H1 (cell line): ENCODE data around the gene CGAS. TPM values are rescaled to one million over a fixed set of nuclear protein-coding genes. Genes with fewer than 3 reads are reported as not detected.

Experiments used
- ASH2L ChIP-seq: fragments of 200-600, 300-600 bp; sonication (generic); IDR thresholded peaks from one replicate; pipeline ENCODE4 v1.7.1; 2017; ENCODE audit warnings: low read length
- BACH1 ChIP-seq: IDR thresholded peaks from 2 replicates; pipeline ENCODE4 v1.6.1; 2012; ENCODE audit warnings: low read length, improper control_type of control experiment
- CBX5 ChIP-seq: fragments of 300-800, 300-1000 bp; sonication (generic); IDR thresholded peaks from 2 replicates; pipeline ENCODE4 v1.7.1; 2016; ENCODE audit warnings: antibody characterized with exemption, low read length, low read depth
- CBX8 ChIP-seq: fragments of 300-800, 300-1000 bp; sonication (generic); IDR thresholded peaks from 2 replicates; pipeline ENCODE4 v1.7.1; 2016; ENCODE audit warnings: low read depth, low read length, borderline replicate concordance
- CHD2 ChIP-seq: IDR thresholded peaks from 2 replicates; pipeline ENCODE4 v1.6.1; 2012; ENCODE audit warnings: low read length, improper control_type of control experiment
- CTCF ChIP-seq, 3 experiments: IDR thresholded peaks; 1 replicate in 2 of 3; 2 replicates in 1 of 3; pipeline versions ENCODE4 v1.5.1 to v1.6.1; 2011; ENCODE audit warnings: low read length in 3 of 3, mild to moderate bottlenecking in 3 of 3, inconsistent platforms in 2 of 3, low read depth in 1 of 3, moderate library complexity in 1 of 3; ENCODE audit not compliant: insufficient read depth in 1 of 3; ENCODE audit errors: control extremely low read depth in 1 of 3
- E2F6 ChIP-seq: IDR thresholded peaks from 2 replicates; pipeline ENCODE4 v1.6.1; 2012; ENCODE audit warnings: inconsistent platforms
- EP300 ChIP-seq, 2 experiments: IDR thresholded peaks; 1 replicate in 1 of 2; 2 replicates in 1 of 2; pipeline ENCODE4 v1.6.1; 2011 to 2012; ENCODE audit warnings: low read depth in 2 of 2, low read length in 2 of 2, mild to moderate bottlenecking in 2 of 2, borderline replicate concordance in 1 of 2, inconsistent platforms in 1 of 2, moderate library complexity in 1 of 2
- EZH2 ChIP-seq: fragments of 200-600 bp; sonication (generic); IDR thresholded peaks from 2 replicates; pipeline ENCODE4 v1.7.1; 2012; ENCODE audit warnings: low read depth, mild to moderate bottlenecking, moderate library complexity, low read length, inconsistent platforms; ENCODE audit not compliant: severe bottlenecking
- FOSL1 ChIP-seq: IDR thresholded peaks from 2 replicates; pipeline ENCODE4 v1.6.1; 2011; ENCODE audit warnings: mild to moderate bottlenecking, low read depth, low read length, moderate library complexity; ENCODE audit not compliant: insufficient read depth
- GABPA ChIP-seq: IDR thresholded peaks from 2 replicates; pipeline ENCODE4 v1.6.1; 2011; ENCODE audit warnings: mild to moderate bottlenecking, low read length, moderate library complexity, borderline replicate concordance; ENCODE audit not compliant: insufficient read depth
- KDM1A ChIP-seq: fragments of 200-600, 300-600 bp; sonication (generic); IDR thresholded peaks from 2 replicates; pipeline ENCODE4 v1.7.1; 2016; ENCODE audit warnings: mild to moderate bottlenecking, low read length, borderline replicate concordance
- SAP30 ChIP-seq: fragments of 300-600 bp; sonication (generic); IDR thresholded peaks from 2 replicates; pipeline ENCODE4 v1.7.1; 2012; ENCODE audit warnings: low read length, moderate library complexity, mild to moderate bottlenecking, inconsistent platforms; ENCODE audit not compliant: insufficient read depth, insufficient replicate concordance
- SIX5 ChIP-seq: IDR thresholded peaks from 2 replicates; pipeline ENCODE4 v1.6.1; 2011; ENCODE audit warnings: mild to moderate bottlenecking, low read depth, low read length
- SP1 ChIP-seq: IDR thresholded peaks from 2 replicates; pipeline ENCODE4 v1.6.1; 2011; ENCODE audit warnings: low read depth, low read length
- TAF1 ChIP-seq: IDR thresholded peaks from 2 replicates; pipeline ENCODE4 v1.6.1; 2011; ENCODE audit warnings: mild to moderate bottlenecking, low read depth, low read length
- USF2 ChIP-seq: IDR thresholded peaks from 2 replicates; pipeline ENCODE4 v1.6.1; 2011; ENCODE audit warnings: low read length, improper control_type of control experiment
- ZNF274 ChIP-seq: IDR thresholded peaks from 2 replicates; pipeline ENCODE4 v1.7.0; 2012; ENCODE audit warnings: low read length, borderline replicate concordance; ENCODE audit errors: extremely low read depth
- polyA plus RNA-seq, 7 experiments: library from polyadenylated mRNA; depleted of rRNA in 3 of 7; stranded (reverse) in 5 of 7; unstranded in 2 of 7; fragments of >200 nt in 5 of 7; fragments of 200-250 nt in 2 of 7; gene quantifications; 1 replicate in 5 of 7; 2 replicates in 1 of 7; 4 replicates in 1 of 7; pipeline versions ENCODE4 v1.2.1 to v1.2.3, GENCODE V29; 2011 to 2013; ENCODE audit warnings: missing spikeins in 2 of 7, mixed read lengths in 2 of 7
- total RNA-seq: library from RNA; stranded (reverse); fragmentation: NEBNext Ultra II Directional; extraction: Animal tissue kit (Norgen Biotek cat#: 25700); gene quantifications from 2 replicates; pipeline ENCODE4 v1.2.1, GENCODE V29; 2021
- TF ChIP-seq, protein P1 (sequence below): IDR thresholded peaks from 2 replicates; pipeline ENCODE4 v1.6.1; 2012; ENCODE audit warnings: inconsistent platforms

The CGAS gene
- total and polyA plus RNA-seq, 2 of the 8 experiments (the other 6 are each of a cell fraction or from before 2014, with no cell fraction given): 2.1 to 6.3 TPM

DNA sequence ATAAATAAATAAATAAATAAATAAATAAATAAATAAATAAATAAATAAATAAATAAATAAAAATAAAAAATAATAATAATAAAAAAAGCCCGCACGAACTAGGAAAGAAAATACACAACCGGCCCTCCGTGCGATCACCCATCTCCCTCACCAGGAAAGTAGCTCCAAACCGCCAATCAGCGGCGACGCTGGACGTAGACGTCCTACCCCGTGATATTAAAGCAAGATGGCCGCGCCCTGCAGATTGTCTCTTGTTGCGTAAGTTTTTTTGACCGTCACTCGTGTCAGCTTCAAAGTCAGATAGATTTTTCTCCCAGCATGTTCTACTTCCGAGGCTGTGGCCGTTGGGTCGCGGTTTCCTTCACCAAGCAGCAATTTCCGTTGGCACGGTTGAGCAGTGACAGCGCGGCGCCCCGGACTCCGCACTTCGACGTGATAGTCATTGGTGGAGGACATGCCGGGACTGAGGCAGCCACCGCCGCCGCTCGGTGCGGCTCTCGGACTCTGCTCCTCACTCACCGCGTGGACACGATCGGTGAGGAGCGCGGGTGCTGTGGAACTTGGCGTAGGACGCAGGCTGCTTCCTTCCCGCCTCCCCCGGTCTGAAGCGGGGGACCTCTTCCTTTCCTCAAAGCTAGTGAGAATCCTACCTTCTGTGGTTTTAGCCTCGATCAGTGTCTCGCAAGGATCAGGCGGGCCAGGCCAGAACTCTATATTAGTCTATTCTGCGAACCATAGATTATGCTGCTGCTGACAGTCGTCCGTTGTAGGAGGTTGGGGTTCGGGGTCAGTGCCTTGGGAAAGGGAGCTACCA is 9.6 kb upstream of the CGAS start, which contains the start of gene MTO1 (continued):
- no peak for TF ChIP-seq EZH2
- peak; percentile 96 for TF ChIP-seq ASH2L
- peak; percentile 84 for TF ChIP-seq TAF1
- TF ChIP-seq EP300 (IDR thresholded peaks at IDR 0.05; ENCODE audit: borderline replicate concordance in 1 of 2, low read depth in 2 of 2, low read length in 2 of 2): no peak
- TF ChIP-seq E2F6: no peak
- no peak for TF ChIP-seq CHD2
- no peak for TF ChIP-seq CTCF (IDR thresholded peaks at IDR 0.05; ENCODE audit: control extremely low read depth in 1 of 3, insufficient read depth in 1 of 3, low read depth in 1 of 3, low read length in 3 of 3)
- TF ChIP-seq, protein P1, sequence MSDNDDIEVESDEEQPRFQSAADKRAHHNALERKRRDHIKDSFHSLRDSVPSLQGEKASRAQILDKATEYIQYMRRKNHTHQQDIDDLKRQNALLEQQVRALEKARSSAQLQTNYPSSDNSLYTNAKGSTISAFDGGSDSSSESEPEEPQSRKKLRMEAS: peak; percentile 44; the same call in 1 of the 2 replicates
- no peak for TF ChIP-seq CBX5
- no peak for TF ChIP-seq ZNF274
- TF ChIP-seq BACH1: no peak
- no peak for TF ChIP-seq FOSL1
- TF ChIP-seq SAP30: peak; percentile 85
- TF ChIP-seq GABPA: no peak
- no peak for TF ChIP-seq CBX8
- TF ChIP-seq SIX5: no peak
- TF ChIP-seq USF2: no peak
- TF ChIP-seq KDM1A: no peak
- TF ChIP-seq SP1: no peak
